Activated naive CD8-positive, alpha-beta T cell treated with anti-CD3 and anti-CD28 coated beads, Interleukin-2, amount 50 U/mL, for 16 hours (primary cell): ENCODE results near the gene ACVR1B.

Source experiments
- DNase-seq: peaks from one replicate; pipeline ENCODE4 v3.0.0-alpha.2; 2020; ENCODE audit warnings: low read depth, low spot score

ACVR1B gene

DNA sequence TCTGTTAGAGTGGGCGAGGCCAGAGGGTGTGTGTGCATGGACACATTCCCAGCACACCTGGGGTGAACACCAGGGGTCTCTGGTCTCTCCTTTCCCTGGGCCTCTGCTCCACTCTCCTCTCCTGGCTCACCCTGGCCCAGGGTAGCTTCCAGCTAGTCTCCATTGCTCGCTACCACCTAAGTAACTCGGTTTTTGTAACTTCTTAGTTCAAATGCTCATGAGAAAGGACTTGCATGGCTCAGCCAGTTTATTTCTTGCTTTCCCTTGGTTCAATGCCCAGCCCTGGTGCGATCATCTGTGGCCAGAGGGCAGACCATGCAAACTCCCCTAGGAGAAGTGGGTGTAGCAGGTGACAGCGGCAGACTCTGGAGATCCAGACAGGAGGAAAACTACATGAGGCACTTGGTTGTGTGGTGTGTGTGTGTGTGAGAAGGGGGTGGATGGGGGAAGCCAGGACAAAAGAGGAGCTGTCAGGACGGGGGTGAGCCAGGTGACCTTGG is 8.9 kb upstream of the ACVR1B start:
- no peak for DNase-seq

- DNase-seq = no peak
Observed at GRCh38 chr12:51943346-51943745, 8.2 kb upstream of the ACVR1B start.

DNA sequence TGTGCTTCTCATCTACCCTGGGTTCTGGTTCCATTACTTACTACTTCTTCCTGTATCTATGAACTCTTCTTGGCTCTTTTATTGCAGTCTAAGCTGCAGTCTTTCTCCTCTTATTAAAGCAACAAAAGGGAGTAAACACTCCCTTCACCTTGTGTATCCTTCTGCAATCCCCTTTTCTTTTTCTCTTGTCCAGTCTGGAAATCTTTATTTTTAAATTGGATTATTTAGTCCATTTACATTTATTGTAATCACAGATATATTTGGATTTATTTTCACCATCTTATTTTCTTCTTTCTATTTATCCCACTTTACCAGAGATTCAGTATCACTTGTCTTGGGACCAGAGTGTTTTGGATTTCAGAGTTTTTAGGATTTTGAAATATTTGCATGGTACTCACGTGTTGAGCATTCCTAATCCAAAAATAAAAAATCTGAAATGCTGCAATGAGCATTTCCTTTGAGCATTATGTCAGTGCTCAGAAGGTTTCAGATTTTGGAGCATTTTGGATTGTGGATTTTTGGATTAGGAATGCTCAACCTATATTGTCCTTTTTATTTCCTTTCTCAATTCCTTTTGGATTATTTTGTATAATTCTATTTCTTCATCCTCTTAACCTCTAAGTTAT is 6.8 kb upstream of the ACVR1B start:
- DNase-seq = no peak

GRCh38 chr12:51947246-51947996 is 4.1 kb upstream of the ACVR1B start:
- no peak for DNase-seq

DNA sequence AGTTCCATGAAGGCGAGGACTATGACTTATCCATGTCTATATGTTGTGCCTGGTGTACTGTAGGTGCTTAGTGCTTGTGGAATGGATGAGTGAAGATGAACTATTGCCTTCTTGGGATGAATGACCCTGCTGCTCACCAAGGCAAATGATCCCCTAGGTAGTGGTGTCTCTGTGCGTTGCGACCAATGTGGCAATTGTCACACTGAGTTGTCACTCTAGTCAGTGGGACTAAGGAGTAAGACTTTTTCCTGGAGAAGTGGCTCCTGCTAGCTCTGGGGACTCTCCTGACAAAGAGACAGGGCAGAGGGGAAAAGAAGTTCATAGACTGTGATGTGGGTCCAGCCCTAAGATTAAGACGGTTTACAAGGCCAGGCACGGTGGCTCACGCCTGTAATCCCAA is 3.4 kb upstream of the ACVR1B start:
- DNase-seq = no peak

DNA sequence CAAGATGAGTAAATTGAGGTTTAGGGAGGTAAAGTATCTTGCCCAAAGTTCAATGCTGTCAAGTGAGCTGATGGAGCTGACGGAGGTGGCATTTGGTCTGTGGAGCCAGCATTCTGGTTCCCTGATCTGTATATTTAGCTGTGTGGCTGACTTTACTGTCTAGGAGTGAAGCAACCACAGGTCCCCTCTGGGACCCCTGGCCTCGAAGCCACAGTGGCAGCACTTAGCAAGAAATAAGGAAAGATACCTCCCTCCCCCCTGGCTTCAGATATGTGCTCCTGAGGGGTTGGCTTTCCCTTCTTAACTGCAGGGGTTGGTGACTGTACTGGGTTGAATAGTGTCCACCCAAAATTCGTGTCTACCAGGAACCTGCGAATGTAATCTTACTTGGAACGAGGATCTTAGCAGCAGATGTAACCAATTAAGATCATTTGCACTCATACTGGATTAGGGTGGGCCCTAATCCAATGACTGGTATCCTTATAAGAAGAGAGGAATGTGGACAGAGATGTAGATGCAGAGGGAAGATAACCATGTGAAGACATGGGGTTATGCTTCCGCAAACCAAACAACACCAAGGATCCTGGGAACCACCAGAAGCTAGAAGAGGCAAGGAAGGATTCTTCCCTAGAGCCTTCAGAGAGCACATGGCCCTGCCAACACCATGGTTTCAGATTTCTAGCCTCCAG is 2.0 kb upstream of the ACVR1B start:
- no peak for DNase-seq

DNA sequence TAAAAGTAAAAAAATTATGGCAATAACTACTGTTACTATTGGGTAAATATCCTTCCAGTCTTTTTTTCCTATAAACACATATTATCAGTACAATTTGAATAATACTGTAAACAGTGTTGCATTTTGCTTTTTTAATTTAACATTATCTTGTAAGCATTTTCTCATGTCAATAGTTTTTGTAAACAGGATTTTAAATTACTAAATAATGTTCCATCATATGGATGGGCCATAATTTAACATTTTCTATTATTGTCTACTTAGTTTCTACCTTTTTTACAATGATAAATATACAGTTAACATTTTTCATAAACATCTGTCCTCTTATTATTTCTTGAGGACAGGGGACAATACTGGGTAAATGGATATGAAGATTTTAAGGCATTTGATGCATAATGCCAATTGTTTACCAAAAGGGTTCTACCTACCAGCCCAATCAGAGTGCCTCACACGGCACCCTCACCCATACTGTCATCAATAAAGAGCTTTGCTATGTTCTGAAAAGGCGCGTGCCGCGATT is 759 bp upstream of the ACVR1B start:
- no peak for DNase-seq

DNA sequence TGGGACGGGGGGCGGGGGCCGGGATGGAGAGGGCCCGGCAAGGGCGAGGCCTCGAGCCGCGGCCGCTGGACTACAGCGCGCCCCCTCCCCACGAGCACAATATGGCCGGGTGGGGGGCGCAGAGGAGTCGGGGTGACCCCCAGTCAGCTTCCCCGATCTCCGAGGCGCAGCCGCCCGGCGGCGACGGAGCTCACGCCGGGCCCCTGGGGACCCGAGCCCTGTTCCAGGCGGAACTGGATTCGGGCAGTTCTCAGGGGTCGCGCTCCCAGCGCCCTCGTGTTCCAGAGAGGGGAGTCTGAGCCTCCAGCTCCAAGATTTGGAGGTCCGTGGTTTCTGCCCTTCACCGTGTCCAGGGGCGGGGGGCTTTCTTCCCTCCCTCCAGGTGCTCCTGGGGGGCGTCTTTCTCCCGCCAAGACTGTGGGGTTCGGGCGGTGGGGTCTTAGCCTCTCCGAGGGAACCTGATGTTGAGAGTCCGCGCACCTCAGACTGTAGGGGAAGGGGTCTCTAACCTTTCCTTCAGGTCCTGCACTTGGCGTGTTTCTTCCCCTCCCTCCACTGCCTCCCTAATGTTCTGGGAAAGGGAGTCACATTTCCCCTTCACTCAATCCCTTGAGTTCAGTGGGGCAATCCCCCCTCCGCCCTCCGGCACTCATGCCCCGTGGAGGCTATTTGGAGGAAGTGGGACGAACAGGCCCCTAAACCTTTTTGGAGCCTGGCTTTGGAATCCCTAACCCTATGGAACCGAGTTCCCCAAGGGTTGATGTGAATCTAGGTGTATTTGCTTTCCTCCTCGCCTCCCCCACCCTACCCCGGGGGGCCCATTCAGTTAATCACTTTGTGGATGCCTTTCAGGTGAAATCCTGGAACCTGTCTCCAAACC is 584 bp downstream of the ACVR1B start:
- DNase-seq = no peak

DNA sequence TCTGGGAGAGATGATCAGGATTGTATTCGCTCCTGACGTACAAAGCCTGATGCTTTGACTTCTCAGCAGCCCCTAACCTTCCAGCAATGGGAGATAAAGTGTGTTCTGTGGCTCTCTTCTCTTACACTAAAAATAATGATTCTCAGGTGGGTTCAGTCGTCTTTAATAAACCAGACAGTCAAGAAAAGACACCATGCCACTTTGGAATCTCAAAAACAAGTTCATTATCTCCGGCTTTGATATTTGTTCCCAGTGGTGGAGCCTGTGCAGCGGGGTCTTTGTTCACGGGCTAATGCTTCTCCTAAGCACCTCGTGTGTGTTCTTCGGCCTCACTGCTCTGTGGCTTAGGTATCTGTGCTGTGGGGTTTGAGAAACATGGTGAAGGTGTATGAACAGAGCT is 1.6 kb downstream of the ACVR1B start:
- DNase-seq = no peak

DNA sequence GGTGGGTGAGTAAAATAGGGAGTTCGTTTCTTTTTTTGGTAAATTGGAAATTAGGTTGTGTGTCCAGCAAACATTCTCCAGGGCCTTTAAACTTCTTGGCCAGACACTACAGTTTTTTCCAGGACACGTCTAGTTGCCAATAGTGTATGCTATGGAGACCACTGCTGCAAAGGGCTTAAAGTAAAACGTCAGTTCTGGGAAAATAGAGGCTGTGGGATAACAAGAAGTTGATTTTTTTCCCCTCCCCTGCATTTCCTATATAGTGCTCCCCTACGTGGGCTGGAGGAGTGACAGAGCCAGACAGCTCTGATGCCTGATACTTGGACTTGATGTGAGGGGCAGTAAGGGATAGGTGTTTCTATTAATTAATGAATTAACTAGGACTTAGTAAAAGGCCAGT is 2.4 kb downstream of the ACVR1B start:
- no peak for DNase-seq

- no peak for DNase-seq
Observed at GRCh38 chr12:51954561-51955361, 3.3 kb downstream of the ACVR1B start.

GRCh38 chr12:51955702-51956101 is 4.2 kb downstream of the ACVR1B start:
- DNase-seq = no peak

- no peak for DNase-seq
Observed at GRCh38 chr12:51958542-51958941, 7.0 kb downstream of the ACVR1B start.

DNA sequence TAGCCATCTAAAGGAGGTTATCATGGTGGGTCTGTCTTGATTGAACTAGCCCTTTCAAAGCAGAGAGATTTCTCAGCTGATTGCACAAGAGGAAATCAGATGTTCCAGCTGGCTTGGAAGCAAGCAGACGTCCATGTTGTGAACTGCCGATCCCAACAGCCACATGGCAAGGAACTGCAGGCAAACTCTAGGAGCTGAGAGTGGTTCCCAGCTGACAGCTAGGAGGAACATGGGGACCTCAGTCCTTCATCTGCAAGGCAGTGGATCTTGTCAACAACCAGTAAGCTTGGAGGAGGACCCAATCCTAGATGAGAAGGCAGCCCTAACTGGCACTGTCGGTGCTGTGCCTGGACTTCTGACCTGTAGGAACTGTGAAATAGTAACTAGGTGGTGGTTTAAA is 7.7 kb downstream of the ACVR1B start:
- no peak for DNase-seq

- DNase-seq = no peak
Observed at GRCh38 chr12:51959921-51960320, 8.4 kb downstream of the ACVR1B start.

GRCh38 chr12:51960488-51960887 is 9.0 kb downstream of the ACVR1B start:
- DNase-seq = no peak

GRCh38 chr12:51960890-51961289 is 9.4 kb downstream of the ACVR1B start:
- no peak for DNase-seq

- DNase-seq = no peak
Observed at GRCh38 chr12:51961834-51962233, 10.3 kb downstream of the ACVR1B start.

GRCh38 chr12:51962737-51963136 is 11.2 kb downstream of the ACVR1B start:
- DNase-seq = no peak

- no peak for DNase-seq
Observed at GRCh38 chr12:51963477-51963876, 12.0 kb downstream of the ACVR1B start.

GRCh38 chr12:51969643-51970042 is 18.1 kb downstream of the ACVR1B start:
- DNase-seq = no peak
